ENCODE measurements around the gene EIF3D.

EIF3D gene

DNA sequence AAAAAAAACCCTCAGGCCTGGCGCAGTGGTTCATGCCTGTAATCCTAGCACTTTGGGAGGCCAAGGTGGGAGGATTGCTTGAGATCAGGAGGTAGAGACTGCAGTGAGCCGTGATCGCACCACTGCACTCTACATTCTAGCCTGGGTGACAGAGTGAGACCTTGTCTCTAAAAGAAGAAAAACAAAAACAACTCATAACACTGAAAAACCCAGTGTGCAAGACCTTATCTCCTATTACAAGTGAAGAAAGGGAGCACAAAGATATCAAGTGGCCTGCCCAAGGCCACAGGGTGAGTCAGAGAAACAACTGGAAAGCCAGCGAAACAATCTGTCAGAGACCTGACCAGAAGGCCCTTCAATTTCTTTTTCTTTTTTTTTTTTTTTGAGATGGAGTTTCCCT, 50.0 kb downstream of the EIF3D start:
- Histone ChIP-seq H3K79me2 (ENCODE audit: control insufficient read depth, insufficient read depth, low read length, unreplicated experiment) (peaks cover 10% of the 10 kb centered on the region), H3K27ac (ENCODE audit: low read depth, low read length) (no peak overlapping the region), H3K27me3 (ENCODE audit: insufficient read depth, low read length) (no peaks in the 10 kb centered on the region), H2AFZ (ENCODE audit: low read length, unreplicated experiment) (no peak overlapping the region), H3K4me3 (ENCODE audit: low read depth, low read length) (no peak overlapping the region), H3K4me1 (ENCODE audit: control insufficient read depth, insufficient read depth, low read length, unreplicated experiment) (peaks cover 6% of the 10 kb centered on the region), H3K36me3 (ENCODE audit: insufficient read depth, low read length) (no peaks in the 10 kb centered on the region)

DNA sequence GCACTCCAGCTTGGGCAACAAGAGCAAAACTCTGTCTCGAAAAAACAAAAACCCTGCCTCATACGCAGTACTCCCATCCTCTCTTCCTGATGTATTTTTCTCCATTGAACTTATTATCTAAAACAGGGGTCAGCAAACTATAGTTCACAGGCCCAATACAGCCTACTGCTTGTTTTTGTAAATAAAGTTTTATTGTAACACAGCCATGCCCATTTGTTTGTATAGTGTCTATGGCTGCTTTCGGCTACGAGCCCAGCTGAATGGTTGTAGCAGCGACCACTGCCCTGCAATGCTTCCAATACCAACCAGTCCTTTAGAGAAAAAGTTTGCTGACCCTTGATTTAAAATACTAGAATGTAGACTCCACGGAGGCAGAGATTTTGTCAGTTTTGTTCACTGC, 53.6 kb downstream of the EIF3D start:
- no peak overlapping the region for H3K4me3 ChIP-seq (ENCODE audit: low read depth, low read length)
- no peak overlapping the region for H2AFZ ChIP-seq (ENCODE audit: low read length, unreplicated experiment)
- peaks cover 4% of the 10 kb centered on the region for H3K79me2 ChIP-seq (ENCODE audit: control insufficient read depth, insufficient read depth, low read length, unreplicated experiment)
- no peak overlapping the region for H3K27ac ChIP-seq (ENCODE audit: low read depth, low read length)
- no peaks in the 10 kb centered on the region for H3K27me3 ChIP-seq (ENCODE audit: insufficient read depth, low read length)
- peaks cover 14% of the 10 kb centered on the region for H3K4me1 ChIP-seq (ENCODE audit: control insufficient read depth, insufficient read depth, low read length, unreplicated experiment)
- no peaks in the 10 kb centered on the region for H3K36me3 ChIP-seq (ENCODE audit: insufficient read depth, low read length)

- Histone ChIP-seq H3K4me3 (ENCODE audit: low read depth, low read length) (no peak overlapping the region), H2AFZ (ENCODE audit: low read length, unreplicated experiment) (no peak overlapping the region), H3K36me3 (ENCODE audit: insufficient read depth, low read length) (no peaks in the 10 kb centered on the region), H3K79me2 (ENCODE audit: control insufficient read depth, insufficient read depth, low read length, unreplicated experiment) (no peaks in the 10 kb centered on the region), H3K4me1 (ENCODE audit: control insufficient read depth, insufficient read depth, low read length, unreplicated experiment) (peaks cover 21% of the 10 kb centered on the region), H3K27me3 (ENCODE audit: insufficient read depth, low read length) (no peaks in the 10 kb centered on the region), H3K27ac (ENCODE audit: low read depth, low read length) (no peak overlapping the region)
Measured at GRCh38 chr22:36472689-36473088, 56.3 kb downstream of the EIF3D start.

DNA sequence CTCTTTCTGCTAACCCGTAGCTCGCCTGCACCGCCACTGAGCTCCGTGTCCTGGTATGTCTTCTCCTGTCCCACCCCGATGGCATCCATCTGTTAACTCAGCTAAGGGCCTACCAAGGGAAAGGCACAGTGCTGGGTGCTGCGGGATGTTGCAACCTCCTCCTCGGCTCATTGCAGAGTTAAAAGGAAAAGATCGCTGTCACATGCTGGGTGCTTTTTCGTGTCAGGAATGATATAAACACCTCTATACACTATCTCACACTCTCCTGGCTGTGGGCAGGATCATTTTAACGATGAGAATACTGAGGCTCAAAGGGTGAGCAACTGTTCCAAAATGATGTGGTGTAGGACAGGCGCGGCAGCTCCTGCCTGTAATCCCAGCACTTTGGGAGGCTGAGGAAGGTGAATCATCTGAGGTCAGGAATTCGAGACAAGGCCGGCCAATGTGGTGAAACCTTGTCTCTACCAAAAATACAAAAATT, 57.6 kb downstream of the EIF3D start:
- Histone ChIP-seq H3K27me3 (ENCODE audit: insufficient read depth, low read length) (no peaks in the 10 kb centered on the region), H3K79me2 (ENCODE audit: control insufficient read depth, insufficient read depth, low read length, unreplicated experiment) (no peaks in the 10 kb centered on the region), H3K4me3 (ENCODE audit: low read depth, low read length) (no peak overlapping the region), H3K4me1 (ENCODE audit: control insufficient read depth, insufficient read depth, low read length, unreplicated experiment) (peaks cover 34% of the 10 kb centered on the region), H3K36me3 (ENCODE audit: insufficient read depth, low read length) (no peaks in the 10 kb centered on the region), H2AFZ (ENCODE audit: low read length, unreplicated experiment) (no peak overlapping the region), H3K27ac (ENCODE audit: low read depth, low read length) (peak overlapping the region; percentile 57)

GRCh38 chr22:36470994-36471331, 58.0 kb downstream of the EIF3D start:
- Histone ChIP-seq H3K4me3 (ENCODE audit: low read depth, low read length) (no peak overlapping the region), H3K4me1 (ENCODE audit: control insufficient read depth, insufficient read depth, low read length, unreplicated experiment) (peaks cover 38% of the 10 kb centered on the region), H3K79me2 (ENCODE audit: control insufficient read depth, insufficient read depth, low read length, unreplicated experiment) (no peaks in the 10 kb centered on the region), H3K36me3 (ENCODE audit: insufficient read depth, low read length) (no peaks in the 10 kb centered on the region), H2AFZ (ENCODE audit: low read length, unreplicated experiment) (no peak overlapping the region), H3K27ac (ENCODE audit: low read depth, low read length) (peak overlapping the region; percentile 57), H3K27me3 (ENCODE audit: insufficient read depth, low read length) (no peaks in the 10 kb centered on the region)

DNA sequence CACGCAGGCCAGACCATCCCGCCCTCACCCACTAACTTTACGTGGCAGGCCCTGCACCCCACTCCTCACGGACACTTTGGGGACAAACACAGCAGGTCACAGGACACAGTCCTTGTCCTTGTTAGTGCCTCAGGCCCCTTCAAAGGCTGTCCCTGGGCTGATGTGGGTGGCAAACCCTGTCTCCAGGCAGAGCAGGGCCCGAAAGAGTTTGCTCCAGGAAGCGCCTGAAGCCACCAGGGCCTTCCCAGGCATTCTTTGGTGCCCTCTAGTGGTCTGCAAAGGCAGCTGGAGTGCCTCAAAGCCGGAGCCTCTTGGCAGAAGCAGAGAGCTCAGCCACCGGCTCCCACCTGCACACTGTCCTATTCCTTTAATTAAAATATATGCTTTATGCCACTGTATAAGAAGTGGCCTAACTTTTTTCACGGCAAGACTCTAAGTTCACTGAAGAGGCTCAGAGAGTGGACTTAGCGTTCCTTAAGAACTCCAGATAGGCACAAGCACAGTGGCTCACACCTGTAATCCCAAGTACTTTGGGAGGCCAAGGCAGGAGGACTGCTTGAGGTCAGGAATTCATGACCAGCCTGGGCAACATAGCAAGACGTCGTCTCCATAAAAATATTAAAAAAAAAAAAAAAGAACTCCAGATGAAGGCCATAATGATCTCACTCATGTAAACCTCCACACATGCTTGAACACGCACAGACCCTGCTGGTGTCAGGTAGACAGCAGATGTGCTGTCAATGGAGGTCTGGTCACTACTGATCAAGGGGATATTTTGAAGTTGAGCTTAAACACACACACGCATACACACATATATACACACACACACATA, 58.6 kb downstream of the EIF3D start:
- Histone ChIP-seq H3K4me3 (ENCODE audit: low read depth, low read length) (no peak overlapping the region), H3K27ac (ENCODE audit: low read depth, low read length) (0 out of 2 replicates have a peak overlapping the region, but pooled peaks have one; percentile 57), H3K36me3 (ENCODE audit: insufficient read depth, low read length) (no peaks in the 10 kb centered on the region), H3K79me2 (ENCODE audit: control insufficient read depth, insufficient read depth, low read length, unreplicated experiment) (no peaks in the 10 kb centered on the region), H2AFZ (ENCODE audit: low read length, unreplicated experiment) (no peak overlapping the region), H3K27me3 (ENCODE audit: insufficient read depth, low read length) (no peaks in the 10 kb centered on the region), H3K4me1 (ENCODE audit: control insufficient read depth, insufficient read depth, low read length, unreplicated experiment) (peaks cover 44% of the 10 kb centered on the region)

GRCh38 chr22:36469094-36469710, 59.8 kb downstream of the EIF3D start:
- Histone ChIP-seq H3K27me3 (ENCODE audit: insufficient read depth, low read length) (no peaks in the 10 kb centered on the region), H3K36me3 (ENCODE audit: insufficient read depth, low read length) (no peaks in the 10 kb centered on the region), H2AFZ (ENCODE audit: low read length, unreplicated experiment) (no peak overlapping the region), H3K4me1 (ENCODE audit: control insufficient read depth, insufficient read depth, low read length, unreplicated experiment) (peaks cover 50% of the 10 kb centered on the region), H3K79me2 (ENCODE audit: control insufficient read depth, insufficient read depth, low read length, unreplicated experiment) (no peaks in the 10 kb centered on the region), H3K4me3 (ENCODE audit: low read depth, low read length) (no peak overlapping the region), H3K27ac (ENCODE audit: low read depth, low read length) (no peak overlapping the region)

DNA sequence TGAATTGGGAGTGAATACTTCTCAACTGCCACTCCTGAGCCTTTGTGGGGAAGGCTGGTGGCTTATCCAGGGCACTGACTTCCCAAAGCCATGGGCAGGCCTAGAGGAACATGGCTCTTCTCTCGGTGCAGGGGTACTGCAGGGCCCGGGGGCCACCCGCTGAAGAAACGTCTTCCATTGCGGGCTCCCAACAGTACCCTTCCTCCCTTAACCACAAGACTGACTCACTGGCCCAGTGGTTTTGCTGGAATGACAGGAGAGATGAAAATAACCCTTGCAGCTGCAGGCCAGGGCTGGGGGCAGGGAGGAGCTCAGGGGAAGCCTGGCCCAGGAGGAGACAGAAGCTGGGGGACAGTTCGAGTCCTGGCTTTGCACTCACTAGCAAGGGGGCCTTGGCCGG, 61.0 kb downstream of the EIF3D start:
- Histone ChIP-seq H2AFZ (ENCODE audit: low read length, unreplicated experiment) (no peak overlapping the region), H3K4me3 (ENCODE audit: low read depth, low read length) (no peak overlapping the region; the same call in 1 of the 2 replicates), H3K36me3 (ENCODE audit: insufficient read depth, low read length) (no peaks in the 10 kb centered on the region), H3K27ac (ENCODE audit: low read depth, low read length) (peak overlapping the region; percentile 90), H3K27me3 (ENCODE audit: insufficient read depth, low read length) (no peaks in the 10 kb centered on the region), H3K4me1 (ENCODE audit: control insufficient read depth, insufficient read depth, low read length, unreplicated experiment) (peaks cover 50% of the 10 kb centered on the region), H3K79me2 (ENCODE audit: control insufficient read depth, insufficient read depth, low read length, unreplicated experiment) (no peaks in the 10 kb centered on the region)

GRCh38 chr22:36467042-36467810, 61.7 kb downstream of the EIF3D start:
- H3K36me3 ChIP-seq (ENCODE audit: insufficient read depth, low read length) = no peaks in the 10 kb centered on the region
- no peak overlapping the region for H2AFZ ChIP-seq (ENCODE audit: low read length, unreplicated experiment)
- H3K4me3 ChIP-seq (ENCODE audit: low read depth, low read length) = no peak overlapping the region; the same call in 1 of the 2 replicates
- no peaks in the 10 kb centered on the region for H3K27me3 ChIP-seq (ENCODE audit: insufficient read depth, low read length)
- peak overlapping the region; percentile 90 for H3K27ac ChIP-seq (ENCODE audit: low read depth, low read length)
- no peaks in the 10 kb centered on the region for H3K79me2 ChIP-seq (ENCODE audit: control insufficient read depth, insufficient read depth, low read length, unreplicated experiment)
- H3K4me1 ChIP-seq (ENCODE audit: control insufficient read depth, insufficient read depth, low read length, unreplicated experiment) = peaks cover 53% of the 10 kb centered on the region

DNA sequence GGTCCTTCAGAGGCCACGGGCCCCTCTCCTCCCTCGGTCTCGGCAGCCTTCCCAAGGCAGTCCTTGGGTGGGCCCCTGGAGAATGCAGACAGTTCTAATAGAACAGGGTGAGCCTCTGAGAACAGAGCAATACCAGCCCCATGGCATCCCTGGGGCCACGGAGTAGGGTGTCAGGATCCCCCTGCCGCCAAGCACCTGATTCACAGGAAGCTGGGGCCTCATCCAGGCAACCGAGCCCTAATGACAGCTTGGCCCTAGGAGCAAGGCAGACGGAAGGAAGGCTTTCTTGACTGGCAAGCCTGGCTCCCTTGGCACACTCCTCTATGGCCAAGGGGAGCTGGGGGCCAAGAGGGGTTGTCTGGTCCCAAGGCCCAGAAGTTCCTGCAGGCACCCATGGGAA, 62.7 kb downstream of the EIF3D start:
- H3K79me2 ChIP-seq (ENCODE audit: control insufficient read depth, insufficient read depth, low read length, unreplicated experiment) = no peaks in the 10 kb centered on the region
- no peaks in the 10 kb centered on the region for H3K36me3 ChIP-seq (ENCODE audit: insufficient read depth, low read length)
- H2AFZ ChIP-seq (ENCODE audit: low read length, unreplicated experiment) = no peak overlapping the region
- no peaks in the 10 kb centered on the region for H3K27me3 ChIP-seq (ENCODE audit: insufficient read depth, low read length)
- H3K4me1 ChIP-seq (ENCODE audit: control insufficient read depth, insufficient read depth, low read length, unreplicated experiment) = peaks cover 49% of the 10 kb centered on the region
- peak overlapping the region; percentile 90; the same call in 1 of the 2 replicates for H3K27ac ChIP-seq (ENCODE audit: low read depth, low read length)
- H3K4me3 ChIP-seq (ENCODE audit: low read depth, low read length) = no peak overlapping the region
